ENCODE data around the gene GPC6.

GPC6 gene

GRCh38 chr13:94387047-94387446, 1160.4 kb downstream of the GPC6 start:
- no peaks in the 10 kb centered on the region for H3K27me3 ChIP-seq (ENCODE audit: control insufficient read depth in 1 of 2, insufficient read depth in 2 of 2, low read length in 2 of 2)
- H3K4me1 ChIP-seq (ENCODE audit: control insufficient read depth, insufficient read depth, low read length): peaks cover 4% of the 10 kb centered on the region
- H3K9me3 ChIP-seq (ENCODE audit: control insufficient read depth in 2 of 2, low read length in 2 of 2): no peaks in the 10 kb centered on the region
- H3K9ac ChIP-seq (ENCODE audit: low read length in 2 of 2): no peak overlapping the region
- no peak overlapping the region for H3K4me3 ChIP-seq (ENCODE audit: low read length in 2 of 2)
- H3K36me3 ChIP-seq (ENCODE audit: control insufficient read depth in 2 of 2, insufficient read depth in 2 of 2, low read length in 2 of 2): no peaks in the 10 kb centered on the region
- no peak overlapping the region for H3K27ac ChIP-seq (ENCODE audit: low read length)

GRCh38 chr13:94389604-94390351, 1163.2 kb downstream of the GPC6 start:
- Histone ChIP-seq H3K27me3 (ENCODE audit: control insufficient read depth in 1 of 2, insufficient read depth in 2 of 2, low read length in 2 of 2) (no peaks in the 10 kb centered on the region), H3K4me3 (ENCODE audit: low read length in 2 of 2) (no peak overlapping the region), H3K36me3 (ENCODE audit: control insufficient read depth in 2 of 2, insufficient read depth in 2 of 2, low read length in 2 of 2) (no peaks in the 10 kb centered on the region), H3K9ac (ENCODE audit: low read length in 2 of 2) (no peak overlapping the region), H3K27ac (ENCODE audit: low read length) (no peak overlapping the region), H3K9me3 (ENCODE audit: control insufficient read depth in 2 of 2, low read length in 2 of 2) (no peaks in the 10 kb centered on the region), H3K4me1 (ENCODE audit: control insufficient read depth, insufficient read depth, low read length) (peaks cover 5% of the 10 kb centered on the region)

- H3K27me3 ChIP-seq (ENCODE audit: control insufficient read depth in 1 of 2, insufficient read depth in 2 of 2, low read length in 2 of 2): no peaks in the 10 kb centered on the region
- no peak overlapping the region for H3K9ac ChIP-seq (ENCODE audit: low read length in 2 of 2)
- H3K27ac ChIP-seq (ENCODE audit: low read length): no peak overlapping the region
- H3K36me3 ChIP-seq (ENCODE audit: control insufficient read depth in 2 of 2, insufficient read depth in 2 of 2, low read length in 2 of 2): no peaks in the 10 kb centered on the region
- H3K9me3 ChIP-seq (ENCODE audit: control insufficient read depth in 2 of 2, low read length in 2 of 2): no peaks in the 10 kb centered on the region
- no peak overlapping the region for H3K4me3 ChIP-seq (ENCODE audit: low read length in 2 of 2)
- H3K4me1 ChIP-seq (ENCODE audit: control insufficient read depth, insufficient read depth, low read length): peaks cover 7% of the 10 kb centered on the region
These were observed 1164.3 kb downstream of the GPC6 start for GRCh38 chr13:94390881-94391280.

- Histone ChIP-seq H3K36me3 (ENCODE audit: control insufficient read depth in 2 of 2, insufficient read depth in 2 of 2, low read length in 2 of 2) (no peaks in the 10 kb centered on the region), H3K27ac (ENCODE audit: low read length) (no peak overlapping the region), H3K9me3 (ENCODE audit: control insufficient read depth in 2 of 2, low read length in 2 of 2) (no peaks in the 10 kb centered on the region), H3K4me1 (ENCODE audit: control insufficient read depth, insufficient read depth, low read length) (peaks cover 7% of the 10 kb centered on the region), H3K27me3 (ENCODE audit: control insufficient read depth in 1 of 2, insufficient read depth in 2 of 2, low read length in 2 of 2) (no peaks in the 10 kb centered on the region), H3K9ac (ENCODE audit: low read length in 2 of 2) (no peak overlapping the region), H3K4me3 (ENCODE audit: low read length in 2 of 2) (no peak overlapping the region)
These were observed 1168.1 kb downstream of the GPC6 start for GRCh38 chr13:94394723-94395122.

- Histone ChIP-seq H3K27me3 (ENCODE audit: control insufficient read depth in 1 of 2, insufficient read depth in 2 of 2, low read length in 2 of 2) (no peaks in the 10 kb centered on the region), H3K27ac (ENCODE audit: low read length) (no peak overlapping the region), H3K9ac (ENCODE audit: low read length in 2 of 2) (no peak overlapping the region), H3K4me1 (ENCODE audit: control insufficient read depth, insufficient read depth, low read length) (peaks cover 4% of the 10 kb centered on the region), H3K9me3 (ENCODE audit: control insufficient read depth in 2 of 2, low read length in 2 of 2) (no peaks in the 10 kb centered on the region), H3K4me3 (ENCODE audit: low read length in 2 of 2) (no peak overlapping the region), H3K36me3 (ENCODE audit: control insufficient read depth in 2 of 2, insufficient read depth in 2 of 2, low read length in 2 of 2) (no peaks in the 10 kb centered on the region)
These were observed 1169.3 kb downstream of the GPC6 start for GRCh38 chr13:94395860-94396259.

- H3K36me3 ChIP-seq (ENCODE audit: control insufficient read depth in 2 of 2, insufficient read depth in 2 of 2, low read length in 2 of 2): peaks cover 0 to 3% of the 10 kb centered on the region in 2 donors
- H3K9ac ChIP-seq (ENCODE audit: low read length in 2 of 2): no peak overlapping the region
- H3K4me3 ChIP-seq (ENCODE audit: low read length in 2 of 2): no peak overlapping the region
- peaks cover 2% of the 10 kb centered on the region for H3K4me1 ChIP-seq (ENCODE audit: control insufficient read depth, insufficient read depth, low read length)
- H3K27ac ChIP-seq (ENCODE audit: low read length): no peak overlapping the region
- H3K9me3 ChIP-seq (ENCODE audit: control insufficient read depth in 2 of 2, low read length in 2 of 2): no peaks in the 10 kb centered on the region
- H3K27me3 ChIP-seq (ENCODE audit: control insufficient read depth in 1 of 2, insufficient read depth in 2 of 2, low read length in 2 of 2): no peaks in the 10 kb centered on the region
These were observed 1173.2 kb downstream of the GPC6 start for GRCh38 chr13:94399812-94400211.

GRCh38 chr13:94400874-94401273, 1174.3 kb downstream of the GPC6 start:
- H3K4me3 ChIP-seq (ENCODE audit: low read length in 2 of 2): no peak overlapping the region
- H3K4me1 ChIP-seq (ENCODE audit: control insufficient read depth, insufficient read depth, low read length): no peaks in the 10 kb centered on the region
- H3K36me3 ChIP-seq (ENCODE audit: control insufficient read depth in 2 of 2, insufficient read depth in 2 of 2, low read length in 2 of 2): peaks cover 0 to 3% of the 10 kb centered on the region in 2 donors
- H3K27ac ChIP-seq (ENCODE audit: low read length): no peak overlapping the region
- no peak overlapping the region for H3K9ac ChIP-seq (ENCODE audit: low read length in 2 of 2)
- H3K9me3 ChIP-seq (ENCODE audit: control insufficient read depth in 2 of 2, low read length in 2 of 2): no peaks in the 10 kb centered on the region
- H3K27me3 ChIP-seq (ENCODE audit: control insufficient read depth in 1 of 2, insufficient read depth in 2 of 2, low read length in 2 of 2): no peaks in the 10 kb centered on the region

- Histone ChIP-seq H3K9me3 (ENCODE audit: control insufficient read depth in 2 of 2, low read length in 2 of 2) (no peaks in the 10 kb centered on the region), H3K9ac (ENCODE audit: low read length in 2 of 2) (no peak overlapping the region), H3K36me3 (ENCODE audit: control insufficient read depth in 2 of 2, insufficient read depth in 2 of 2, low read length in 2 of 2) (no peaks in the 10 kb centered on the region), H3K4me3 (ENCODE audit: low read length in 2 of 2) (no peak overlapping the region), H3K27ac (ENCODE audit: low read length) (no peak overlapping the region), H3K4me1 (ENCODE audit: control insufficient read depth, insufficient read depth, low read length) (no peaks in the 10 kb centered on the region), H3K27me3 (ENCODE audit: control insufficient read depth in 1 of 2, insufficient read depth in 2 of 2, low read length in 2 of 2) (no peaks in the 10 kb centered on the region)
These were observed 1181.9 kb downstream of the GPC6 start for GRCh38 chr13:94408314-94409036.

GRCh38 chr13:94411747-94412146, 1185.1 kb downstream of the GPC6 start:
- no peak overlapping the region for H3K27ac ChIP-seq (ENCODE audit: low read length)
- no peaks in the 10 kb centered on the region for H3K36me3 ChIP-seq (ENCODE audit: control insufficient read depth in 2 of 2, insufficient read depth in 2 of 2, low read length in 2 of 2)
- no peak overlapping the region for H3K9ac ChIP-seq (ENCODE audit: low read length in 2 of 2)
- H3K9me3 ChIP-seq (ENCODE audit: control insufficient read depth in 2 of 2, low read length in 2 of 2): no peaks in the 10 kb centered on the region
- H3K27me3 ChIP-seq (ENCODE audit: control insufficient read depth in 1 of 2, insufficient read depth in 2 of 2, low read length in 2 of 2): no peaks in the 10 kb centered on the region
- H3K4me3 ChIP-seq (ENCODE audit: low read length in 2 of 2): no peak overlapping the region
- no peaks in the 10 kb centered on the region for H3K4me1 ChIP-seq (ENCODE audit: control insufficient read depth, insufficient read depth, low read length)

- Histone ChIP-seq H3K9ac (ENCODE audit: low read length in 2 of 2) (no peak overlapping the region), H3K27ac (ENCODE audit: low read length) (no peak overlapping the region), H3K9me3 (ENCODE audit: control insufficient read depth in 2 of 2, low read length in 2 of 2) (no peaks in the 10 kb centered on the region), H3K4me3 (ENCODE audit: low read length in 2 of 2) (no peak overlapping the region), H3K4me1 (ENCODE audit: control insufficient read depth, insufficient read depth, low read length) (no peaks in the 10 kb centered on the region), H3K36me3 (ENCODE audit: control insufficient read depth in 2 of 2, insufficient read depth in 2 of 2, low read length in 2 of 2) (no peaks in the 10 kb centered on the region), H3K27me3 (ENCODE audit: control insufficient read depth in 1 of 2, insufficient read depth in 2 of 2, low read length in 2 of 2) (no peaks in the 10 kb centered on the region)
These were observed 1186.4 kb downstream of the GPC6 start for GRCh38 chr13:94412870-94413597.
